Epidermal melanocyte (primary cell): ENCODE results near the gene ZNG1A.
"Not testable (repeated sequence)": the region's sequence is repeated elsewhere in the genome, so short reads cannot be mapped to it uniquely, and the experiment has no call there.

Experiments
- DNase-seq: peaks from one replicate; pipeline ENCODE4 v3.0.0; 2011; ENCODE audit warnings: low spot score; ENCODE audit not compliant: insufficient read length

Gene ZNG1A

DNA sequence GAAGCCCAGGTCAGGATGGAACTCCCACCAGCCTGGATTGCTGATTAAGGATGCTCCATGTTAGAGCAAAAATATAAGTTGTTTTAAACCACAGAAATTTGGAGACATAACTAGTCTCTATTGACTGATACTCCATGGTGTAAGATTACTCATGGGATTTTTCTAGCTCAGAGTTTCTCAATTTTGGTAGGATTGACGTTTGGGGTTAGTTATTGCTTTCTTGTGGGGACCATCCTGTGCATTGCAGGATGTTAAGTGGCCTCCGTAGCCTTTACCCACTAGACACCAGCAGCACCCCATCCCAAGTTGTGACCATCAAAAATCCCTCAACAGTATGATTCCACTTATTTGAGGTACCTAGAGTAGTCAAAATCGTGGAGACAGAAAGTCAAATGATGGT is 80.1 kb downstream of the ZNG1A start:
- not testable (repeated sequence) for DNase-seq

DNA sequence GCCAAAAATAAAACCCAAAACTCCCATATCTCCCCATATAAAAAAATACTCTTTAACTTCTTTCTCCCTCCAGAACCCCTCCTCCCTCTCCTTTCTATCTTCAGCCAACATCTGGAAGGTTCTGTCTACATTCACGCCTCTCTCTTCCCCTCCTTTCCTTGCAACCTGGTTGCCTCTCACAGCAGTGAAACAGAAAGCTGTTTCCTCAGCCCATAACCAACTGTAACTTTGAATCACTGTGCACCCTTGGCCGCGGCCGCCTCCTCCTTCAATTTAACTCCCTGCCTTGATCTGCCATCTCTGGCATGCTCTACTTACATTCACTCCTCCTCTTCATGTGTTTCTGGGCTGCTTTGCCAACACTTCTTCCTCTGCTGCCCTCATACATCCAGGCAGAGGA is 83.9 kb downstream of the ZNG1A start:
- DNase-seq = not testable (repeated sequence)

DNA sequence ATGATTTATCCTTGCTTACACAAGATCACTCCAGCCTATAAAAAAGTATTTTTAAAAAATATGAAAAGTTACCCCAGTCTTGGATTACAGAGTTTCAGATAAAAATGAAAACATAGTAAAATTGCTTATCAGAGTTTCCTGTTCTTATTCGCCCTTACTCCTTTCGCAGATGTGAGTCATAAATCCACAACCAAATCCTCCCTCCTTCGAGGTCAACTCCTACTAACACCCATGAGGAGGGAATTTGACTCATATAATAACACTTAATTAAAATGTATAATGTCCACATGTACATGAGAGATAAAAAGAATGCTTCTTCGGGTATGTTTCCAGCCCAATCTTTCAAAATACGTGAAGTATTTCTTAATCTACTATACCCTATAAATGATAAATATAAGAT is 84.5 kb downstream of the ZNG1A start:
- not testable (repeated sequence) for DNase-seq

DNA sequence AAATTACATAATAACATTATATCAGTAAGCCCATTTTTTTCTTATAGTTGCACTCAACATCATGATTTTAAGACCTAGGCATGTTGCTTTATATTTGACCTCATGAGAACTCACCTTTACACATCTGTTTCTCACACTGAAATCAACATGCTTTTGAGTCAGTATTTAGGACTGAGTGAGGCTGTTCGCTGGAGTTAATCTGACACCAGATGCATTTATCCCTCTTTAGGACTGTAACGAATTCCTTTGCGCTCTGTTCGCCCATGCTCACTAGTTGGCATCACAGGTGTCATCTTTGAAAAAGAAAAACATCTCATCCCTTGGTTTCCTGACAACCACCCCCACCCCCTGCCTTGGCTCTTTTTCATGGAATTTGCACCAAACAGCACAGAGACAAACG is 84.9 kb downstream of the ZNG1A start:
- not testable (repeated sequence) for DNase-seq

DNA sequence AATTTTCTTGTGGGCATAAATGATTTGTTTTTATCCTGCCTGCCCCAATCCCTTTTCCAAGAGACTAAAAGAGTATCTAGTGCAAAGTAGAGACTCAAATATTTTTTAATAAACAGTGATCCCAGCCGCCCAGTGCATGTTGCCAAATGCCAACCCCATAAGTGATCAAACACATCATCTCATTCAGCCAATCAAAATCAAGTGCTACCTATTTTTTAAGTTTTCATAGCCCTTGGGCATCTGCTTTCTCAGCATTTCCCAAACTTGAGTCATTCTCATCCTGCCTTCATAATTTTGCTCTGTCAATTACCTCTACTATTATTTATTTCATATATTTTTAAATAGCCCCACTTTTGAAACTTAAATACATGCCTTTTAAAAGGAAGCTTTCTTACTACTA is 88.0 kb downstream of the ZNG1A start:
- not testable (repeated sequence) for DNase-seq

DNA sequence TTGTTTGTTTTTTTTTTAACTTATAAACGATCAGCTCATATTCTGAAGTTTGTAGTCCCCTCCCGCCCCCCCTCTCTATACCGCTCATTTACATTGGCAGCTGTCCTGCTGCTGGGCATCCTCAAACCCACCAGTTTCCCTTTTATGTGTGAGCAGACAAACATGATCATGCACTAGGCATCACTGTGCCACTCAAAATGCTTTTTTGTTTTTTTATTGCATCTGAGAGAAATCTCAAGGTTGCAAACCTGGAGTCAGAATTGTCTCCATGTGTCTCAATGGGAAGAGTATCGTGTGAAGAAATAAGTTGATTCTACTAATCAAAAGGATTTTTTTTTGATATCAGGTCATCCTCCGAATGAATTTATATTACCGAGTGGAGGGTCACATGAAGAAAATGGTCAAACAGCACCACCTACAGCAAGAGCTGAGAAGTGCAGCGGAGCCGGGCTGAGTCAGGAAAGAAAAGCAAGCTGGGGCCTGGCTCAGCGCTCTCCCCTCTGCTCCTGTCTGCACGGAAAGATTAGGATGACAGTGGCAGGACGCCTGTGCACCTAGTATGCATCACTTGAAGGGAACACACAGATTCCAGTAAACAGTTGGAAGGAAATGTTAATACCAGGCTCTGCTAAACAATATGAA is 90.3 kb downstream of the ZNG1A start:
- DNase-seq = not testable (repeated sequence)

DNA sequence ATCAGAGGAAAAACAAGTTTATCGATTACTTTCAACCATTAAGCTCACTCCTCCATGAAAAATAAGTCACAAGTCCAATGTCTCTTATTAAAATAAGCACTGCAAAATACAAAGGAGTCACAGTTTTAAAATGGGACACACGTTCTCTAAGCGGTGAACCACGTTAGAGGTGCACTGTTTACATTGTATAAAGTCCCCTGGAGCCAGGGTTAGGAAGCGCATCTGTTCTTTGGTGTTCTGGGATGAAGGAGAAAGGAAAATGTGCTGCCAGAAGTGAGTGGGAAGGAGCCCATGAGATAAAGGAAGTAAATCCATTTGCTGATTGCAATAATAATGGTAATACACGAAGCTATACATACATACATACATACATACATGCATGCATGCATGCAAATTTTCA is 91.0 kb downstream of the ZNG1A start:
- DNase-seq = not testable (repeated sequence)

DNA sequence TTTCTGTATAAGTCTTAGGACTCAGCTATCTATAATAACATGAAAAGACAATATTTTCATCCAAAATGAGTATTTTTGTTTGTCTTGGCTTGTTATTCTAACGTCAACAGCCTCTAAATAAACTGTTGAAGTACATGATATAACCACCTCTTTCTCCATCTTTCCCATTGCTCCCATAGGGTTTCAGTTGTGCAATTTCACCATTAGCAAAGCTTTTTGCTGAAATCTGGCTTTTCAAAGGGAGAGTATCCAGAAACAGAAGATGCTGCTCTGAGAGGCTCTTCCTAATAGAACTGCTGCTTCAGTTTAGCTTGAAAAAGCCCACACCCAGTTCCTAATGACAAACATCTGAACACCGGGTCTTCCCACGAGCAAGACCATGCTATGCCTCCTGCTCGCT is 91.8 kb downstream of the ZNG1A start:
- not testable (repeated sequence) for DNase-seq

DNA sequence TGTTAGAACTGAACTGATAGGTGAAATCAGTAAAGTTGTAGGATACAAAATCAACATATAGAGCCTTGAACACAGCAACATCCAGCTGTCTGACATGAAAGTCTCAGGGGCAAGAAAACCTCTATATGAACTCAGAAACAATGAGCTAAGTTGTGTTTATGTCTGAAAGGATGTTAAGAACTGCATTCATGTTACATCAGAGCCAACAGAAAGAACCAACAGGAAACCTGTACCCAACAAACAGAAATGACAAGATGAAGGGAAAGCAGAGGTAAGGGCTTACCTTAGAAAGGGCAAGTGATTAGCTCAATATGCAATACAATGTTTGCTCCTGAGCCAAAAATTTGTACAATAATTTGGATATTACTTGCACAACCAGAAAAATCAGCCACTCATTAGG is 92.2 kb downstream of the ZNG1A start:
- DNase-seq = not testable (repeated sequence)

DNA sequence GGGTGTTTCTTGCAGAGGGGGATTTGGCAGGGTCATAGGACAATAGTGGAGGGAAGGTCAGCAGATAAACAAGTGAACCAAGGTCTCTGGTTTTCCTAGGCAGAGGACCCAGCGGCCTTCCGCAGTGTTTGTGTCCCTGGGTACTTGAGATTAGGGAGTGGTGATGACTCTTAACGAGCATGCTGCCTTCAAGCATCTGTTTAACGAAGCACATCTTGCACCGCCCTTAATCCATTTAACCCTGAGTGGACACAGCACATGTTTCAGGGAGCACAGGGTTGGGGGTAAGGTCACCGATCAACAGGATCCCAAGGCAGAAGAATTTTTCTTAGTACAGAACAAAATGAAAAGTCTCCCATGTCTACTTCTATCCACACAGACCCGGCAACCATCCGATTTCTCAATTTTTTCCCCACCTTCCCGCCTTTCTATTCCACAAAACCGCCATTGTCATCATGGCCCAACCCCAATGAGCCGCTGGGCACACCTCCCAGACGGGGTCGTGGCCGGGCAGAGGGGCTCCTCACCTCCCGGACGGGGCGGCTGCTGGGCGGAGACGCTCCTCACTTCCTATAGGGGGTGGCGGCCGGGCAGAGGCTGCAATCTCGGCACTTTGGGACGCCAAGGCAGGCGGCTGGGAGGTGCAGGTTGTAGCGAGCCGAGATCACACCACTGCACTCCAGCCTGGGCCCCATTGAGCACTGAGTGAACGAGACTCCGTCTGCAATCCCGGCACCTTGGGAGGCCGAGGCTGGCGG is 95.7 kb downstream of the ZNG1A start:
- DNase-seq = not testable (repeated sequence)

DNA sequence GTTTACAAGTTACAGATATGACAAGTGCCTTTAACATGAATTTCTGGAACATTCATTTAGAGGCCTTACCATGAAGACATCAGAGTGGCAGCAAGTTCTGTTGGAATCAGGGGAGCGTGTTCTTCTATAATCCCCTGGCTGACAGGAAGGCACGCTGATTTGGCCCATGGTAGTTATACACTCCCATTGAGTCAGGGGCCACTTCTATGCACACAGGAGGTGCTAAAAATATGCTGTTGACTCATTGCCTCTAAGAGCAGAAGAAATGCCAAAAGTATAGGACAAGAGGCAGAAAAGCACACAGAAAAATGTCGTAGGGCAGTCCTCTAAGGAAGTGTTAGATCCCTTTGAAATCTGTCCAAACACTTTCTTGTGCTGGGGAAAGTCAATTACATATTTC is 100.5 kb downstream of the ZNG1A start:
- not testable (repeated sequence) for DNase-seq

DNA sequence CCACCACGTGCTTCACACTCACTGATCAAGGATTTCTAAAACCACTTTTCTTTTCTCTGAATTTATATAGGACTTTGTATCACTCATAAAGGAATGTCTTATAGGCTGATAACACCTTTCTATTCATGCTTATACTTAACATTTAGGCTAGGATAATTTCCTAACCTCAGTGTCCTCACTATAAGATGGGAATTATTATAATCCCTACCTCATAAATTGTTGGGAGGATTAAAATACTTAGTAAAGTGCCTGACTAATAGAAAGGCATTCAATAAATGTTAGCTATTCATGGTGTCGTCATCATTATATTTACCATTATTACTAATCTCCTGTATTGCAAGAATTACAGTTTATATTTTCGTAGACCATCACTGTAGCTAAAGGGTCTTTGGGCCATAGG is 102.5 kb downstream of the ZNG1A start:
- not testable (repeated sequence) for DNase-seq

DNA sequence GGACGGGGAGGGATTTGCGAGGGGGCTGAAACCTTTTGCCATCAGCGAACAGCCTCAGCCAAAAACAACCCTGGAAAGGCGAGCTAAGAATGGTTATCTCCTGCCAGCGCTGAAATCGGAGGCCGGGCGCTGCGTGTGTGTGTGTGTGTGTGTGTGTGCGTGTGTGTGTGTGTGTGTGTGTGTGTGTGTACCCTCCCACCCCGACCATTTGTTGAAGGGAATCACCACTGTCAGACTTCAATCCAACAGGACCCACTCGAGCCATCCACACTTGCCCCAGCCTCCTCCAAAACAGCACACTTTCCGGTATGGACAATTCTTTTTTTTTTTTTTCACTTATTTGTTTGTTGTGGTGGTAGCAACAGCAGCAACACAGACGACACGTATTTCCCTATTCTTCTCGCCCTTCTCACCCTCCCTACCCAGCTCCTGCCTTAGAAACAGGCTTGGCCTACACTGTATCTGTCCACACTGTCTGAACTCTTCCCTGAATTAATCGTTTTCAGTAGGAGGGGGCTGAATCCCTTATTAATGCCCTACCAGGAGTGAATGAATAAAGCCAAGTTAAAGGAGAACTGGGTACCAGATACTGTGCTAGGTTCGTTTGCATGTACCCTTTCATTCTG is 104.8 kb downstream of the ZNG1A start:
- DNase-seq = not testable (repeated sequence)

DNA sequence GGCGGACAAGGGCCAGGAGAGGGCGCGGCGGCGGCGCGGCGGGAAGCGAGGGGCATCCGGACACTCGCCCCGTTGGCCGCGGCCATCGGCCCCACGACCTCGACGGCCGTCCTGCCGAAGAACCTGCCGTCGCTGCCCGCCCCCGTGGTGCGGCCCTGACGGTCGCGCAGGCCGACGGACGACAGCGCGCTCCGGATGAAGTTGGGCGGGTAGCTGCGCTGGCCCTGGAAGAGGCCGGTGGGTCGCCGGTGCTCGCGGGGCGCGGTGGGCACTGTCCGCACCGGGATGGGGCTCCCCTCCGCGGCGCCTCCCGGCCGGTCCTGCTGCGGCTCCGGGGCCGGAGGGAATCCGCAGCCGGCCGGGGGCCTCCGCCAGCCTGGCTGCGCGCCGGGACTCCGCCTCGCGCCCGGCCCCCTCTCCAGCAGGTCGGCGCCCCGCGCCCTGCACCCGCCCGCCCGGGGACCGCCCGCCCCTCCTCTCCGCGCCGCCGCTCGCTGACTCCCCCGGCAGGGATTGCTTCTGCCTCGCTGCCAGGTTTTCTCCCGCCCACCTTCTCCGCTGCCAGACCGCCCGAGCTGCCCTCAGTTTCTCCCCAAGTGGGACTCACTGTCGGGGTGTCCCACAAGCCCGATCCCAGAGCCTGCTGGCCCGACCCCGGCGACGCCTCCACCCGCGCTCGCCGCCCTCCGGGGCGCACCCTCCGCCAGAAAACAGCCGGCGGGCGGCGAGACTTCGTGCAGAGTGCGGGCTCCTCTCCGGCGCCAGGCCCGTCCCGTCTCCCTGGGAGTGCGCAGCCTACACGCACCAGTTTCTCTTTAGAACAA is 105.6 kb downstream of the ZNG1A start:
- DNase-seq = not testable (repeated sequence)
